ENCODE measurements around the gene PTH1R.

PTH1R gene

DNA sequence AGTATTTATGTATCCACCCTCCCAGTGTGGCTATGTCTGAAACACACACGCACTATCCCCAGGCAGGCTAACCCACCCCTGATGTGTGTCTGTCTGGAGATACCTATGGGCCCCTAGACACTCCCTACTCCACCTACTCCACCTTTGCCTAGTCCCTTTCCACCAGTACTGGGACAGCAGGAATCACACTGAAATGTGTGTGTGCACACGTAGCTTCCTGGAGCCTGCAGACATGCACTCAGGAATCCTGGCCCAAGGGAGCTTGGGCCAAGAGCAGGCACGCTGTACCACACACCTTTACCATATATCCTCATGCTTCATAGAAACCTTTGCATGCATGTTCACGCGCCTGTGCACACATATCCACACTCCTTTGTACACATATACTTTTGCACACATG lies 6.9 kb upstream of the PTH1R start:
- Histone ChIP-seq H3K4me3 (ENCODE audit: low read depth in 1 of 5, low read length in 5 of 5) (no peak overlapping the region), H3K9me3 (ENCODE audit: control insufficient read depth in 5 of 5, low read length in 5 of 5) (no peaks in the 10 kb centered on the region), H3K9ac (ENCODE audit: low read length in 5 of 5) (no peak overlapping the region), H3K27ac (ENCODE audit: low read depth, low read length) (no peak overlapping the region), H3K27me3 (ENCODE audit: control insufficient read depth in 5 of 5, insufficient read depth in 4 of 5, low read length in 5 of 5) (no peaks in the 10 kb centered on the region), H3K4me1 (ENCODE audit: control insufficient read depth in 5 of 5, insufficient read depth in 5 of 5, low read length in 5 of 5) (peaks cover 15 to 63% (median 57%) of the 10 kb centered on the region in 5 donors), H3K36me3 (ENCODE audit: control insufficient read depth in 5 of 5, insufficient read depth in 5 of 5, low read length in 5 of 5) (no peaks in the 10 kb centered on the region)

DNA sequence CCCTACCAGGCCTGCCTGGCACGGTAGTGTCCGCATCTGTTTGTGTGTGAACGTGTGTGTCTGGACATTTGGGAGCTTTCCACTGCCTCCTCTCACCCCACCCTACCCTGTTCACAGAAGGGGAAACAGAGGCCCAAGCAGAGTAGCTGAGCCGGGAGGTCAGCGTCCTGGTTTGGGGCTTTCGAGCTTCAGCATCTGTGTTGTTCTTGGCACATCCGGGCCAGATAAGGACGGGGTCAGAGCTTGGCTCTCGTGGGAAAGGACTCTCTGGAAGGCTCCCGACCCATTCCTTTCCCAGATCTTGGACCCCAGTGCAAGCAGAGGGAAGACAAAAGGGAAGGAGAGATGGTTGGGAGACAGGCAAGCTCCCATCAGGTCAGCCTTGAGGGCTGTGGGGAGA lies 6.3 kb upstream of the PTH1R start:
- no peaks in the 10 kb centered on the region for H3K36me3 ChIP-seq (ENCODE audit: control insufficient read depth in 5 of 5, insufficient read depth in 5 of 5, low read length in 5 of 5)
- no peaks in the 10 kb centered on the region for H3K27me3 ChIP-seq (ENCODE audit: control insufficient read depth in 5 of 5, insufficient read depth in 4 of 5, low read length in 5 of 5)
- no peaks in the 10 kb centered on the region for H3K9me3 ChIP-seq (ENCODE audit: control insufficient read depth in 5 of 5, low read length in 5 of 5)
- H3K27ac ChIP-seq (ENCODE audit: low read depth, low read length) = no peak overlapping the region
- H3K4me1 ChIP-seq (ENCODE audit: control insufficient read depth in 5 of 5, insufficient read depth in 5 of 5, low read length in 5 of 5) = peaks cover 15 to 59% (median 56%) of the 10 kb centered on the region in 5 donors
- no peak overlapping the region for H3K4me3 ChIP-seq (ENCODE audit: low read depth in 1 of 5, low read length in 5 of 5)
- no peak overlapping the region for H3K9ac ChIP-seq (ENCODE audit: low read length in 5 of 5)

DNA sequence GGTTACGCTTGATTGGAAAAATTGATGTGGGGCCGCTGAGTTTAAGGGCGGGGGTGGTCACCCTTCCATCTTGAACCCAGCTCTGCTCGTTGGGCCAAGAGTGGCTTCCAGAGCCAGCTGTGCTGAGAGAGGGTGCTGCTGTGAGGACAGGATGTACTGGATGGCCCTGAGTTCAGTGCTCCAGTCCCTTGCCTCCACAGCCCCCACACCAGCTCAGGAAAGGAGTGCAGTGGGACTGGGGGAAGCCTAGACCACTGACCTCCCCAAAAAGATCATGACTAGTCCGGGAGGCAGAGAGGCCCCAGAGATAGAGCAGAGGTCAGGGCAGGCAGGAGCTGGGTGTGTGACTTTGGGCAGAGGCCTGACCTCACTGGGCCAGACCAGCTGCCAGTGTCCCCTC lies 4.0 kb upstream of the PTH1R start:
- Histone ChIP-seq H3K27me3 (ENCODE audit: control insufficient read depth in 5 of 5, insufficient read depth in 4 of 5, low read length in 5 of 5) (no peaks in the 10 kb centered on the region), H3K9me3 (ENCODE audit: control insufficient read depth in 5 of 5, low read length in 5 of 5) (no peaks in the 10 kb centered on the region), H3K36me3 (ENCODE audit: control insufficient read depth in 5 of 5, insufficient read depth in 5 of 5, low read length in 5 of 5) (no peaks in the 10 kb centered on the region), H3K4me3 (ENCODE audit: low read depth in 1 of 5, low read length in 5 of 5) (no peak overlapping the region), H3K4me1 (ENCODE audit: control insufficient read depth in 5 of 5, insufficient read depth in 5 of 5, low read length in 5 of 5) (peaks cover 6 to 39% (median 33%) of the 10 kb centered on the region in 5 donors), H3K9ac (ENCODE audit: low read length in 5 of 5) (no peak overlapping the region), H3K27ac (ENCODE audit: low read depth, low read length) (no peak overlapping the region)

DNA sequence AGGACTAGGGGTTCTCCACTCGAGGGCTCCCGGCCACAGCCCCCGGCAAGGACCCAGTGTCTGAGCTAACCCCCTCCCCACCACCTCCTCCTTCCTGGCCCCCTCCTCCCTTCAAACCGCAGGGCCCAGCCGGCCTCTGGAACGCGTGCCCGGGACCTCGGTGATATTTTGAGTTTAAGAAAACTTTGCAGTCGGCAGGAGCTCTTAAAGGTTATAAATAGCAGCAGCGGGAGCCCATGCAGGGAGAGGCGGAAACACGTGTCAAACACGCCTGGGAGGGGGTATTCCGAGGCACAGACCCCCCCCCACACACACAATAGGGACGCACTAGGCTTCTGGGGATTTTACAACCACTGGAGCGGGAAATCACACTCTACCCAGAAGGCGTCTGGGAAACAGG lies 3.1 kb upstream of the PTH1R start:
- Histone ChIP-seq H3K27ac (ENCODE audit: low read depth, low read length) (no peak overlapping the region), H3K9ac (ENCODE audit: low read length in 5 of 5) (no peak overlapping the region)

DNA sequence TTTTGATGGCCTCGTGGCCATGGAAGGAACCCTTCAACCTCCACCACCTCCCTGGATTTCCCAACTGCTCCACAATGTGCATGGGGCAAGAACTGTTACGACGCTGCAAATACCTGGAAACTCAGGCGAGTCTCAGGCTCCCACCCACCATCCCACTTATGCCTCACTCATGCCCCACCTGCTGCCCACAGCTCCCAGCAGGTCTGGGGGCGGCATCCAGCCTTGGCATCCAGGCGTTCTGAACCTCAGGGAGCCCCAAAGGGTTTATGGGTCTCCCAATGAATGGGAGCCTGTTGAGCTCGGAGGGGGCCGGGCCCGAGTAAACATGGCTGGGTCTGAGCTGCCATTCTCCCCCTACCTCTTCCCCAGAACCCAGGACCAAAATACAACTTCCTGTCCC lies 2.0 kb upstream of the PTH1R start:
- H3K27ac ChIP-seq (ENCODE audit: low read depth, low read length) = no peak overlapping the region
- peaks cover 0 to 33% (median 30%) of the 10 kb centered on the region in 5 donors for H3K4me1 ChIP-seq (ENCODE audit: control insufficient read depth in 5 of 5, insufficient read depth in 5 of 5, low read length in 5 of 5)
- H3K9ac ChIP-seq (ENCODE audit: low read length in 5 of 5) = no peak overlapping the region
- no peak overlapping the region for H3K4me3 ChIP-seq (ENCODE audit: low read depth in 1 of 5, low read length in 5 of 5)
- H3K9me3 ChIP-seq (ENCODE audit: control insufficient read depth in 5 of 5, low read length in 5 of 5) = no peaks in the 10 kb centered on the region
- no peaks in the 10 kb centered on the region for H3K36me3 ChIP-seq (ENCODE audit: control insufficient read depth in 5 of 5, insufficient read depth in 5 of 5, low read length in 5 of 5)
- H3K27me3 ChIP-seq (ENCODE audit: control insufficient read depth in 5 of 5, insufficient read depth in 4 of 5, low read length in 5 of 5) = no peaks in the 10 kb centered on the region

More for the DNA sequence above, 3.1 kb upstream of the PTH1R start:
- H3K4me1 ChIP-seq (ENCODE audit: control insufficient read depth in 5 of 5, insufficient read depth in 5 of 5, low read length in 5 of 5) = peaks cover 0 to 33% (median 31%) of the 10 kb centered on the region in 5 donors
- H3K27me3 ChIP-seq (ENCODE audit: control insufficient read depth in 5 of 5, insufficient read depth in 4 of 5, low read length in 5 of 5) = no peaks in the 10 kb centered on the region
- H3K36me3 ChIP-seq (ENCODE audit: control insufficient read depth in 5 of 5, insufficient read depth in 5 of 5, low read length in 5 of 5) = no peaks in the 10 kb centered on the region
- no peak overlapping the region for H3K4me3 ChIP-seq (ENCODE audit: low read depth in 1 of 5, low read length in 5 of 5)
- no peaks in the 10 kb centered on the region for H3K9me3 ChIP-seq (ENCODE audit: control insufficient read depth in 5 of 5, low read length in 5 of 5)

DNA sequence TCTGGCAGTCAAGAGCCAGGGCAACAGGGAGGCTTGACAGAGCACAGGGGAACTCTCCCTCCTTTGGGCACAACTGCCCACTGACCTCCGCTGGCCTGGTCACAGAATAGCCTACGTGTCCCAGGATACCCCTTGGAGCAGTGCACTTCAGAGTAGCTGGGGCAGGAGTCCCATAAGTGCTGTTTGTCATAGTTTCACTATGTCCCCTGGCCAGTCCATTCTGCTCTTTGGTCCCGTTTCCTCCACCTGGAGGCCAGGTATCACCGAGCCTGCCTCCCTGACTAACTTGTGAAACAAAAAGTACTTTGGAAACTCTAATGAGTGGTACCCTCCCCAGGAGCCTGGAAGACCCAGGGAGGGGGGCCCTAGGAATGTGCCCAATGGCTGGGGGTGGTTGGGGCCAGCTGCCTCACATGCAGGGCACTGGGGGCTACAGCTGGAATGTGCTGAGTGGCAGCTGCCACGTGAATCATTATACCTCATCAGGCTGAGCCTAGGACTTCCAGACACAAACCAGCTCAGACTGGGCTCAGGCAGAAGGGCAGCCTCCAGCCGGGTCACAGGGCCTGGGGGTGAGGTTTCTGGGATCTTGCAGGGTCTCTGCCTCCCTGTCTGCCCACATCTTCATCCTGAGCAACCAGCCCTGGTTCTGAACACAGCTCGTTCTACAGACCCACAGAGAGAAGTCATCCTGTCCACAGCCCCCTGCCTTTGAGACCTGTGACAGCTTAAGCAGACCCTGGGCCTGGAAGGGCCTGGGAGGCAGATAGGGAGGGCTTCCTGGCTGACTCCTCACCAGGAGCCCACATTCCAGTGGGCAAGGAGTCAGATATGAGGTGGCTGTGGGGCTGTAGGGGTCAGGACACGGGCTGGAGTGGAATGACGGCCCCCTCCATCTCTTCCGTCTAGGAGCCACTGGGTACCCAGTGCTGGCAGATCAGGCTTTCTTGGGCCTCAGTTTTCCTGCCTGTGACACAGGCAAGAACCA lies 914 bp upstream of the PTH1R start:
- Histone ChIP-seq H3K9ac (ENCODE audit: low read length in 5 of 5) (no peak overlapping the region), H3K9me3 (ENCODE audit: control insufficient read depth in 5 of 5, low read length in 5 of 5) (no peaks in the 10 kb centered on the region), H3K27me3 (ENCODE audit: control insufficient read depth in 5 of 5, insufficient read depth in 4 of 5, low read length in 5 of 5) (peaks cover 0 to 10% (median 0%) of the 10 kb centered on the region in 5 donors), H3K4me3 (ENCODE audit: low read depth in 1 of 5, low read length in 5 of 5) (no peak overlapping the region), H3K36me3 (ENCODE audit: control insufficient read depth in 5 of 5, insufficient read depth in 5 of 5, low read length in 5 of 5) (no peaks in the 10 kb centered on the region), H3K4me1 (ENCODE audit: control insufficient read depth in 5 of 5, insufficient read depth in 5 of 5, low read length in 5 of 5) (peaks cover 1 to 38% (median 30%) of the 10 kb centered on the region in 5 donors), H3K27ac (ENCODE audit: low read depth, low read length) (no peak overlapping the region)

DNA sequence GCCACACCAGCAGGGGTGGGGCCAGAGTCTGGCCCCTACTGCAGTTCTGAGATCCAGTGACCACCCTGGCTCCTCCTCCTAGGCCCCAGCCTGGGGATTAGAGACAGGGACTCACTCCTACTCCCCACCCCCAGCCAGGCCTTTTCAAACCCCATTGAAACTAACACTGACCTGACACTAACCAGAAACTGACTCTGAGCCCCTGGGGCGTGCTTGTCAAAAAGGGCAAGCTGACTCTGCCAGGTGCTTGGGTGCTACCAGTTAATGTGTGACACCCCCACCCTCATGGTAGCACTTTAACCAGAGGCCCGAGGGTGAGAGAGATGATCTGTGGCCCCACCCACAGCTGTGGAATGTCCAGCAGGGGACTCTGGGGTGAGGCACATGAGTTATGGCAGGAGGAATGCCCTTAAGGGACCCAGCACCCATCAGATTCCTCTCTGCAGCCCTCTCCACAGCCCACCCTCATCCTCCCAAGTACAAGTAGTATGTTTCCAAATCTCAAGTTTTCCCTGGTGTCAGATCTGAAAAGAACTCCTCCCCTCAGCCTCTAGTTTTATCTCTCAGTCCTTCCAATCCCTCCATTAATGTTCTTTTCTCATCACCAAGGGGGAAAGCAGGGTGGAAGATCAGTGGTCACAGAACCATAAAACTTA lies 1.4 kb downstream of the PTH1R start:
- Histone ChIP-seq H3K27ac (ENCODE audit: low read depth, low read length) (no peak overlapping the region), H3K4me3 (ENCODE audit: low read depth in 1 of 5, low read length in 5 of 5) (no peak overlapping the region), H3K36me3 (ENCODE audit: control insufficient read depth in 5 of 5, insufficient read depth in 5 of 5, low read length in 5 of 5) (no peaks in the 10 kb centered on the region), H3K27me3 (ENCODE audit: control insufficient read depth in 5 of 5, insufficient read depth in 4 of 5, low read length in 5 of 5) (peaks cover 0 to 15% (median 4%) of the 10 kb centered on the region in 5 donors), H3K9ac (ENCODE audit: low read length in 5 of 5) (no peak overlapping the region), H3K4me1 (ENCODE audit: control insufficient read depth in 5 of 5, insufficient read depth in 5 of 5, low read length in 5 of 5) (peaks cover 0 to 39% (median 26%) of the 10 kb centered on the region in 5 donors), H3K9me3 (ENCODE audit: control insufficient read depth in 5 of 5, low read length in 5 of 5) (no peaks in the 10 kb centered on the region)

DNA sequence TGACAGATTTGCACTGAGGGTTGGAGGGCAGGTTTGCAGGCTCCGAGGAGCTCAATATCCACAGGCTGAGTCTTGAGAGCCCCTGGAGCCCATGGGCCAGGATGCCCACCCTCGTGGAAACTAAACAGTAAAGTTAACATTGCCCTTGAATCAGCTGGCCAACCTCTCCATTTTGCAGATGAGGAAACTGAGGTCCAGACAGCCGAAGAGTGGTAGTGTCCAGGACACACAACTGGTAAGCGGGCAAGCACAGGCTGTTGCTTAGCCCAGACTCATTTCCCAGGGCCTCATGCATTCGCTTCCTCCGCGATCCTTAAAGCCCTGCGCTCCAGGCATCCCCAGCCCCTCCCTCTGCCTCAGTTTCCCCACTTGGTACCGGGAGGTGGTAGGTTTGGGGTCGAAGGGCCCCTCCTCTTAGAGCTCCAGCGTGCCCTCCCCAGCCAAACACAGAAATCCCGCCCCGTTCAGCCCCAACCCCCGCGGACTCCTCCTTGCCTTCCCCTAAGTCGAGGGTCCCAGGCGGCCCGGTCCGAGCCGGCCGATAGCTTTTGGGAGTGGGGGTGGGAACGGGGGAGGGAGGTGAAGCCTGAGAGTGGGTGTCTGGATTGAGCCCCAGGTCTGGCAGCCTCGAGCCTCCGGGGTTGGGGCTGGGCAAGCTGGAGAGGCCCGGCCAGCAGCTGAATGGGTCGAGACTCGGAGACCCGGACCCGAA lies 3.5 kb downstream of the PTH1R start:
- Histone ChIP-seq H3K27me3 (ENCODE audit: control insufficient read depth in 5 of 5, insufficient read depth in 4 of 5, low read length in 5 of 5) (peaks cover 0 to 19% (median 6%) of the 10 kb centered on the region in 5 donors), H3K27ac (ENCODE audit: low read depth, low read length) (no peak overlapping the region), H3K9ac (ENCODE audit: low read length in 5 of 5) (peak overlapping the region in 2 of 5 donors; percentile 45 to 68), H3K4me1 (ENCODE audit: control insufficient read depth in 5 of 5, insufficient read depth in 5 of 5, low read length in 5 of 5) (peaks cover 2 to 49% (median 35%) of the 10 kb centered on the region in 5 donors), H3K9me3 (ENCODE audit: control insufficient read depth in 5 of 5, low read length in 5 of 5) (no peaks in the 10 kb centered on the region), H3K4me3 (ENCODE audit: low read depth in 1 of 5, low read length in 5 of 5) (peak overlapping the region in 4 of 5 donors; percentile 25 to 76 (median 56)), H3K36me3 (ENCODE audit: control insufficient read depth in 5 of 5, insufficient read depth in 5 of 5, low read length in 5 of 5) (no peaks in the 10 kb centered on the region)

DNA sequence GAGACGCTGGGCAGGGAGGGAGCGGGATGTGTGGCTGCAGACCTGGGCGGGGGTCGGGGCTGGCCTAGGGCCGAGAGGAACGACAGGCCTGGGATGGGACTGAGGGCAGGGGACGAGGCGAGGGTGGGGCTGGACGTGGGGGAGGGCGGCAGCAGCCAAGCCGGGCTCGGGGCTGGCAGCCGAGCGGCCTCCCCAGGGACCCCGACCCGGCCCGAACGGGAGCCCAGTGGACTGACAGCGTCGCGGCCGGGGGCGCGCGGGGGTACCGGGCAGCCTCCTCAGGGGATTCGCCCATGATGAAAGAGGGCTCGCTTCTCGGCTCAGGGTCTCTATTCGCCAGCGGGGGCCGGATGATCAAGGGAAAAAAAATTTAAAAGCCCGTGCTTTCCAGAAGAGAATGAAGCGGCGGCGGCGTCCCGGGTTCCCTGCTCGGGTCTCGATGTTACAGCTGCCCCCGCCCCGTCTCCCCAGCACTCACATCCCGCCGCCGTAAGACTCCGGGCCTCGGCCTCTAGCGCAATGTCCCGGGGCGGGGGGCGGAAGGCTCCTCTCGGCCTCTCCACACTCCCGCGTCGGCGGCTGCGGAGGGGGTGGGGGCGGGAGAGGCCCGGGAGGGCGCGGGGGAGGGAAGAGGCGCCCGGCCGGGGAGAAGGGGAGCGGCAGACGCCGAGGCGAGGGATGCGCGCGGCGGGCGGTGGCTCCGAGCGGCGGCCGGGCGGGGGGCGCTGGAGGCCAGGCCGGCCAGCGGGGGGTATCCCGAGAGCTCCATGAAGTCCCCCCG lies 4.3 kb downstream of the PTH1R start:
- peak overlapping the region in 3 of 5 donors; percentile 33 to 68 (median 51) for H3K9ac ChIP-seq (ENCODE audit: low read length in 5 of 5)

More for the DNA sequence above, 4.3 kb downstream of the PTH1R start:
- Histone ChIP-seq H3K27ac (ENCODE audit: low read depth, low read length) (no peak overlapping the region), H3K36me3 (ENCODE audit: control insufficient read depth in 5 of 5, insufficient read depth in 5 of 5, low read length in 5 of 5) (no peaks in the 10 kb centered on the region), H3K9me3 (ENCODE audit: control insufficient read depth in 5 of 5, low read length in 5 of 5) (no peaks in the 10 kb centered on the region), H3K4me3 (ENCODE audit: low read depth in 1 of 5, low read length in 5 of 5) (peak overlapping the region in 4 of 5 donors; percentile 62 to 76 (median 68)), H3K27me3 (ENCODE audit: control insufficient read depth in 5 of 5, insufficient read depth in 4 of 5, low read length in 5 of 5) (peaks cover 0 to 19% (median 6%) of the 10 kb centered on the region in 5 donors), H3K4me1 (ENCODE audit: control insufficient read depth in 5 of 5, insufficient read depth in 5 of 5, low read length in 5 of 5) (peaks cover 2 to 49% (median 35%) of the 10 kb centered on the region in 5 donors)
